Lower leg skin (tissue), 3 donors: ENCODE results near the gene SULT2B1.
A peak's percentile ranks its signal among the peaks of the same experiment; 100 is the strongest.

Experiments used
- CTCF ChIP-seq, 3 donors: fragments of 450-650 bp; IDR thresholded peaks; one replicate each; pipeline ENCODE4 v1.5.1; 2016; ENCODE audit warnings: antibody characterized with exemption in 3 of 3, mild to moderate bottlenecking in 3 of 3, moderate library complexity in 2 of 3
- POLR2A ChIP-seq, 2 donors: fragments of 450-650 bp; IDR thresholded peaks; one replicate each; pipeline ENCODE4 v1.6.1; 2016 to 2017; ENCODE audit warnings: antibody characterized with exemption in 2 of 2, mild to moderate bottlenecking in 1 of 2, moderate library complexity in 1 of 2

- TF ChIP-seq CTCF (IDR thresholded peaks at IDR 0.05), result no peak
- TF ChIP-seq POLR2A (IDR thresholded peaks at IDR 0.05), result peak in 1 of 2 donors; percentile 86
These were observed 67.1 kb downstream of the SULT2B1 start, which contains the start of the genes RPL18 and SPHK2 for GRCh38 chr19:48618916-48619691.
